Measurements from ENCODE around the gene NUDT3.
"Not testable (repeated sequence)": the region's sequence is repeated elsewhere in the genome, so short reads cannot be mapped to it uniquely, and the experiment has no call there.

The NUDT3 gene

GRCh38 chr6:34392497-34393190, at the start of gene NUDT3:
Gene NUDT3, minus strand, starts transcription at chr6:34392669. Its CDS starts 307 bp downstream, at chr6:34392362.
- peak; percentile 58 to 95 (median 90) for DNase-seq

DNA sequence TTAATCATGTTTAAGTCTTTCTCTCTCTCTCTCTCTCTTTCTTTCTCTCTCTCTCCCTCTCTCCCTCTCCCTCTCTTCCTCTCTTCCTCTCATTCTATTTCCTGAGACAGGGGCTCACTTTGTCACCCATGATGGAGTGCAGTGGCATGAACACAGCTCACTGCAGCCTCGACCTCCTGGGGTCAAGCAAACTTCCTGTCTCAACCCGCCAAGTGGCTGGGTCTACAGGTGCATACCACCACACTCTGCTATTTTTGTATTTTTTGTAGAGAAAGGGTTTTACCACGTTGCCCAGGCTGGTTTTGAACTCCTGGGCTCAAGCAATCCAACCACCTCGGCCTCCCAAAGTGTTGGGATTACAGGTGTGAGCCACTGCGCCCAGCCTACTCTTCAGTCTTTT, 49.1 kb upstream of the NUDT3 start:
- DNase-seq = no peak

DNA sequence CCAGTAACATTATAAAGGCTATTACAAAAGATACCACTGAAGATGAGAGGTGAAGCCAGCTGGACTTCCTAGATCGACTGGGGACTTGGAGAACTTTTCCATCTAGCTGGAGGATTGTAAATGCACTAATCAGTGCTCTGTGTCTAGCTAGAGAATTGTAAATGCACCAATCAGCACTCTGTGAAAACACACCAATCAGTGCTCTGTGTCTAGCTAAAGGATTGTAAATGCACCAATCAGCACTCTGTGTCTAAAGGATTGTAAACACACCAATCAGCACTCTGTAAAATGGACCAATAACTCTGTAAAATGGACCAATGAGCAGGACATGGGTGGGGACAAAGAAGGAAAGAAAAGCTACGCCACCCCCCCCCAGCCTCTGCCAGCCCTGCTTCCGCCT, 47.0 kb upstream of the NUDT3 start:
- no peak for DNase-seq

- no peak for DNase-seq
Observed at GRCh38 chr6:34438705-34439104, 46.2 kb upstream of the NUDT3 start.

GRCh38 chr6:34437644-34437970, 45.1 kb upstream of the NUDT3 start:
- no peak for DNase-seq

GRCh38 chr6:34436803-34437643, 44.6 kb upstream of the NUDT3 start:
- DNase-seq = no peak

DNA sequence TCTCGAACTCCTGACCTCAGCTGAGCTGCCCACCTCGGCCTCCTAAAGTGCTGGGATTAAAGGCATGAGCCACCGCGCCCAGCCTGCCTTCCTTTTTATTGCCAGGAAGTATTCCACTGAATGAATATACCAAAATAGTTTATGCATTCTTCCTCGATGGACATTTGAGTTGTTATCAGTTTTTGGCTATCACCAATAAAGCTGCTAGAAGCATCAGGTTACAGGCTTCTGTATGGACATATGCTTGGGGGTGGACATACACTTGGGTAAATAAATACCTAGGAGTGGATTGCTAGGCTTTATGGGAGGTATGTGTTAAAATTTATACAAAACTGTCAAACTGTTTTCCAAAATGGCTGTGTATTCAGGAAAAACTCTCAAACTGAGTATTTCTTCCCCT, 43.4 kb upstream of the NUDT3 start:
- no peak for DNase-seq

DNA sequence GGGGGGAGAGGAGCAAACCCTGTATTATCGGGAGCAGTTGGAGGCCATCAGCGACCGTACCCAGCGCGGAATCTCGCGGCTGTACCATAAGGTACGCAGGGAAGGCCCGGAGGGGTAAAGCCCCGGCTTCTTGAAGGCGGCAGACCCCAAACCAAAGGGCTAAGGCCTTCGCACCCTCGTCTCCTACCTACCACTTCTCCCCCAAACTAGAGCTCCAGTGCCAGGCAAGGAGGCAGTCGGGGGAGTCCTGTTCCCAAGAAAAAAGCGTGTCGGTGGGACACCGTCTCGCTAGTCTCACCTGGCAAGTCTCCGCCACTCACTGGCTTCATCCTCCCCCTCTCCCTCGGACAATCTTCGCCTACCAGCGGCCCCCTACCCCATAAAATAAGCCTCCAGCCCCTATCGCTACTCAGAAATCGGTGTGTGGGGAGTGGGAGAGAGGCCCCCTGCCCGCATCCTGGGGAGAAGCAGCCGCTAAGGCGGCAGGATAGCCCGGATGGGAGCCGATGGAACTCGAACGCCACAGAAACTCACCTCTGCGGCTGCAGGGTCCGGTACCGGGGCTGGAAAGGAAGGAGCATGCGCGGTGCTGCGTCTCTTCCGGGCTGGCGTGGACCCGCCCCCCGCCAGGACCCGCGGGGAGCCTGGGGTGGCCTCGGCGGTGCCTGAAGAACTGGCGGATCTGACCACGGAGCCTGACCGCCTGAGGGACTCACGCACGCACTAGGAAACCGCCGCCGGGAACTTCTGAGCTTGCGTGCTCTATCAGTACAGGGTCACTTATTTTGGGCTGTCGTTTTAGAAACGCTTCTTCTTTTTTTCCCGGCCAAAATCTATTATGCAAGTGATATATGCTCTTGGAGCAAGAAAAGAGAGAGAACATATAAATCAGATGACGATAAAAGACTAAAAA, 33.3 kb upstream of the NUDT3 start, which contains the start of gene RPS10:
TSS of gene RPS10 (minus strand) at position 572 of the 913 bp plus-strand sequence. CDS start 848 bp downstream, outside the sequence.
- DNase-seq = peak; percentile 28 to 92 (median 86)

DNA sequence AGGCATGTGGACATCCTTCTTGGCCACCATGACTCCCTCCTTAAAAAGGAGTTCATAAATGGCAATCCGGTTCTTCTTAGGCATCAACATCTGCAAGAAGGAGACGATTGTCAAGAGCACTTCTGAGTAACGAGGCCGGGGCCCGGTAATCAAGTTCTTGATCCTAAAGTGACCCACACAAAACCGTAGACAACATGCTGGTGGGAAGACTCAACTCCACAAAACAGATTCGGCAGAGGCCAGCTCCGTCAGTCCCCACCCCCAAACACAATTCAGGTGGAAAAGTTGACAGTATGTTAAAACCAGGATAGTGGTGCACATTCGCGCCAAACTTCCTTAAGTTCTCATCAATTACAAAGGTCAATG, 32.6 kb upstream of the NUDT3 start:
- no peak for DNase-seq

DNA sequence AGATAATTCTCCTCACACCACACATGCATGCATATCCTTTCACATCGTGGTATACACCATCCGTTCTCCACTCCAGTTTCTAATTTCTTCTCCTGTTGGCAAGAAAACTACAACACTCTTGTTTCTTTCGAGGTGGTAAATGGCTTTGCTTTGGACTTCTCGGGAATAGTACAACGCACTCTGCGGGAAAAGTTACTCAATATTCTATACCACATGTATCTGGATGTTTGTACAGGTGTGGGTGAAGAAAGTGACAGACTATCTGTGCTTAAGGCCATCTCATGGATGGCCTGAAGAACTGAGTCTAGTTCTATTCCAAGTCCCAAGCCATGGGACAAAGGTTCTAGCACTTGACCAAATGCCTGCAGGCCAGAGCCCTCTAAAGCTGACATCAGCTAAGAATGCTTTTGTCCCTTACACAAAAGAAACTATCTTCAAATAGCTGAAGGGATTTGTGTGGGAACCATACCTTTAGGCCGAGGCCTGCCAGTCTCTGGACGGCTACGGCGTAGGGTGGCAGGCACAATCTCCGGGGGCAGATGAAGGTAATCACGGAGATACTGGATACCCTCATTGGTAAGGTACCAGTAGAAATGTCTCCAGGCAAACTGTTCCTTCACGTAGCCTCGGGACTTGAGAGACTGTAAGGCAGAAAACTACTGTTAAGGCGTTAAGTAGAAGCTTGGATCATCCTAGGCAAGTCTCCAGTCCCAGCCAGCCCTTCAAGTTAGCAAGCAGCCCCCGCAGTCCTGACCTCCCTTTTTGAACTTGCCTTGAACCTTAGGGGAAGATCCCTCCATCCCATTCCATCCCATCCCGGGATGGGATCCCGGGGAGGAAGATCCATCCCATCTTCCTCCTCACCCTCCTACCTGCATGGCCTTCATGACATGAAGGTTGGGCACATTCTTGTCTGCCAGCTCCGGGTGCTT, 32.0 kb upstream of the NUDT3 start:
- no peak for DNase-seq

- no peak for DNase-seq
Observed at GRCh38 chr6:34423254-34423653, 30.8 kb upstream of the NUDT3 start.

DNA sequence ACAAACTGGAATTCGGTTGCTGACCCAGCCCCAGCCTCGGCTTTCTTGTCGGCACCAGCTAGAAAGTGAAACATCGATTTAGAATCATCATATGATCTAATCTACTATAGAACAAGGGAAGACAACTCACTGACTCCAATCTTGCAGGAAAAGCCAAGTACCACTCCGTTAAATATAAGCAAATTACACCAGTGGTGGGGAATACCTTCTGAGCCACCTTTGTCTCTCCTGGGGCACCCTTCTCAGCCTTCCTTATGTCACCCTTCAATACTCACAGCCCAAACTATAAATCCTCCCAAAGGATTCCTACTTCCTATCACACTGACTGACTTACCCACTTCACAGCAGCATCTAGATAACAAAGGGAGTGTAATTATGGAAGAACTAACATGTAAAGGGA, 25.9 kb upstream of the NUDT3 start:
- DNase-seq = no peak

DNA sequence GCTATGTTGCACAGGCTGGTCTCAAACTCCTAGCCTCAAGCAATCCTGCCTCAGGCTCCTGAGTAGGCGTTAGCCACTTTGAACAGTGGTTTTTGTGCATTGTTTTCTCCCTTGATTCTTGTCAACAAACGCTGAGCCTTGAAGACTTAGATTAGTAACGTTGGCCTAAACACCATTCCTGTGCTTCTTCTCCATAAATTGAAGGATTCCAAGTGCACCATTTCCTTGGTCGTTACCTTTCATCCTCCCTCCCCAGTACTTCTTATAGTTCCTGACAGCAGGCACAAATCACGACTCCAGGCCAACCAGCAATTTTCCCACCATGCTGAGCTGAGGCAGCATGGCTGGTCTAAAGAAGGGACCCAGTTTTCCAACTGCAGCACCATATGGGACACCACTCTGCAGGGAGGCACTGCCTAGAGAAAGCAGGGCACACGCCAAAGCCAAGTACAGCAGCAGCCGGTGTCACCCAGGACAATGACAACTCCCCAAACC, 24.5 kb upstream of the NUDT3 start:
- peak in 1 of 14 donors; percentile 69 for DNase-seq

GRCh38 chr6:34414999-34415858, 22.8 kb upstream of the NUDT3 start:
- peak in 11 of 14 donors; percentile 9 to 62 (median 37) for DNase-seq

GRCh38 chr6:34412643-34413214, 20.3 kb upstream of the NUDT3 start:
- DNase-seq = no peak

DNA sequence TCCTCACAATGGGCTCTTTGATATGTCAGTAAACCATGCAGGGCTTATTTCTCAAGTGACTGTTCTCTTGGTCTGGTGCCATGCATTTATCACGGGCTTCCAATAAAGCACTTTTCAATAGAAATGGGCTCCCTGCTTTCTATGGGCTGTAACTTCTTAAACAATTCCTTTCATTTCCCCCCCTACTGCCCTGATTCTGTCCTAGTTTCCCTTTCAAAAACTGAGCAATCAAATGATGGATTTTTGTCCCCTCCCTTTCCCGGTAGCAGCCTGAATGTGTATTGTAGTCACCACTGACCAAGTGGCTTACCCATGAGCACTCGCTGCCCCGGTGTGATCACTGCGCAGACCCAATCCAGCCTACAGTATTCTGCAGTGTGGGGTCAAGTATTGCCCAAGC, 19.5 kb upstream of the NUDT3 start:
- peak in 11 of 14 donors; percentile 9 to 84 (median 43) for DNase-seq

DNA sequence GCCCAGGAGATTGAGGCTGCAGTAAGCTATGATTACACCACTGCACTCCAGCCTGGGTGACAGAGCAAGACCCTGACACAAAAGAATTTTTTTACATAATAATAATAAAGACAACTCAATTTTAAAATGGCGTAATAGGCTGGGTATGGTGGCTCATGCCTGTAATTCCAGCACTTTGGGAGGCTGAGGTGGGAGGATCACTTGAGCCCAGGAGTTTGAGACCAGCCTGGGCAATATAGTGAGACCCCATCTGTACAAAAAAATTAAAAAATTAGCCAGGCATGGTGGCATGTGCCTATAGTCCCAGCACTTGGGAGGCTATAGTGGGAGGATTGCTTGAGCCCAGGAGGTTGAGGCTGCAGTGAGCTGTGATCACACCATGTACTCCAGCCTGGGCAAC, 15.4 kb upstream of the NUDT3 start:
- not testable (repeated sequence) for DNase-seq

GRCh38 chr6:34396518-34396917, 4.0 kb upstream of the NUDT3 start:
- no peak for DNase-seq

DNA sequence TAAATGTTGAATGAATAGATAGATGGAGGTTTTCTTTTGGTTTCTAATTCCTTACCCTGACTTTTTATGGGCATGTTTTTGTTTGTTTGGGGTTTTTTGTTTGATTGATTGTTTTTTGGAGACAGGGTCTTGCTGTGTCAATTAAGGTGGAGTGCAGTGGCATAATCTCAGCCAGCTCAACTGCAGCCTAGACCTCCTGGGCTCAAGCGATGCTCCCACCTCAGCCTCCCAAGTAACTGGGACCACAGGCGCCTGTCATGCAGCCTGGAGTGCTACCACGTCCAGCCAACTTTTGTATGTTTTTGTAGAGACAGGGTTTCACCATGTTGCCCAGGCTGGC, 1.5 kb upstream of the NUDT3 start:
- DNase-seq = no peak
